Kidney (tissue), 14 donors: ENCODE results near the gene MYO19. TPM values are rescaled to one million over a fixed set of nuclear protein-coding genes. Genes with fewer than 3 reads are reported as not detected.
A peak's percentile ranks its signal among the peaks of the same experiment; 100 is the strongest.

Source experiments
- DNase-seq, 5 donors: peaks; one replicate each; pipeline ENCODE4 v3.0.0-alpha.2; 2013 to 2020
- FAIRE-seq: peaks from 2 replicates; lab custom pipeline; 2012; peaks lifted over from hg19 to GRCh38; lab: Jason Lieb, UNC
- H3K27ac ChIP-seq, 2 donors: one replicate each; pipeline ENCODE4 v1.7.0; 2013; ENCODE audit warnings: low read depth in 2 of 2, low read length in 2 of 2, inconsistent platforms in 1 of 2
- H3K27me3 ChIP-seq: one replicate; pipeline ENCODE4 v1.7.1; 2013; ENCODE audit warnings: low read length, inconsistent platforms; ENCODE audit not compliant: control insufficient read depth, insufficient read depth
- H3K36me3 ChIP-seq, 3 donors: one replicate each; pipeline versions ENCODE4 v1.7.0 to v1.7.1; 2013; ENCODE audit warnings: low read length in 3 of 3, control low read depth in 1 of 3, inconsistent platforms in 1 of 3; ENCODE audit not compliant: insufficient read depth in 3 of 3, control insufficient read depth in 2 of 3
- H3K4me1 ChIP-seq, 3 donors: one replicate each; pipeline versions ENCODE4 v1.7.0 to v1.7.1; 2013; ENCODE audit warnings: low read length in 3 of 3, inconsistent platforms in 1 of 3, low read depth in 1 of 3; ENCODE audit not compliant: control insufficient read depth in 2 of 3, insufficient read depth in 2 of 3
- H3K4me3 ChIP-seq, 3 donors: one replicate each; pipeline versions ENCODE4 v1.7.0 to v1.8.1; 2013; ENCODE audit warnings: low read length in 3 of 3, control low read depth in 1 of 3, inconsistent platforms in 1 of 3
- H3K9ac ChIP-seq, 3 donors: one replicate each; pipeline versions ENCODE4 v1.7.0 to v1.7.1; 2013; ENCODE audit warnings: low read length in 3 of 3, control low read depth in 1 of 3, inconsistent platforms in 1 of 3
- H3K9me3 ChIP-seq, 3 donors: one replicate each; pipeline versions ENCODE4 v1.7.0 to v1.7.1; 2013; ENCODE audit warnings: low read length in 3 of 3, control low read depth in 1 of 3, inconsistent platforms in 1 of 3; ENCODE audit not compliant: control insufficient read depth in 2 of 3, insufficient read depth in 1 of 3
- intact Hi-C: fragments of 100-400 bp; cut with DNase I; formaldehyde crosslinking; loops from one replicate; pipeline ENCODE4 v1.11.1; 2022
- polyA plus RNA-seq: library from polyadenylated mRNA; stranded (reverse); fragments of 350-450 nt; fragmentation: Illumina TruSeq; extraction: RNeasy Lipid Tissue Mini Kit (QIAGEN cat#74804); gene quantifications from one replicate; pipeline ENCODE4 v1.2.3, GENCODE V29; 2014; ENCODE audit warnings: low read depth, low replicate concordance; ENCODE audit not compliant: insufficient read depth
- total RNA-seq: library from RNA; stranded (reverse); fragmentation: NEBNext Ultra II Directional; extraction: Animal tissue kit (Norgen Biotek cat#: 25700); gene quantifications from one replicate; pipeline ENCODE4 v1.2.1, GENCODE V29; 2021
- TF ChIP-seq, protein P1 (sequence below): IDR thresholded peaks from 3 replicates; pipeline ENCODE4 v1.5.1; 2012; ENCODE audit warnings: mild to moderate bottlenecking, moderate library complexity, borderline replicate concordance; ENCODE audit not compliant: insufficient read depth; ENCODE audit errors: extremely low read depth
- donor health status: control.
- donor health status: control.
- donor health status: control.
- donor health status: control.
- donor health status: control.
- donor health status: DM: yes; HTN: yes; CAD: no.
- donor health status: Normal renal cell carcinoma (clear cell type).

MYO19 gene
- total and polyA plus RNA-seq, 2 donors from 2014 or later = 28.9 to 74.7 TPM

DNA sequence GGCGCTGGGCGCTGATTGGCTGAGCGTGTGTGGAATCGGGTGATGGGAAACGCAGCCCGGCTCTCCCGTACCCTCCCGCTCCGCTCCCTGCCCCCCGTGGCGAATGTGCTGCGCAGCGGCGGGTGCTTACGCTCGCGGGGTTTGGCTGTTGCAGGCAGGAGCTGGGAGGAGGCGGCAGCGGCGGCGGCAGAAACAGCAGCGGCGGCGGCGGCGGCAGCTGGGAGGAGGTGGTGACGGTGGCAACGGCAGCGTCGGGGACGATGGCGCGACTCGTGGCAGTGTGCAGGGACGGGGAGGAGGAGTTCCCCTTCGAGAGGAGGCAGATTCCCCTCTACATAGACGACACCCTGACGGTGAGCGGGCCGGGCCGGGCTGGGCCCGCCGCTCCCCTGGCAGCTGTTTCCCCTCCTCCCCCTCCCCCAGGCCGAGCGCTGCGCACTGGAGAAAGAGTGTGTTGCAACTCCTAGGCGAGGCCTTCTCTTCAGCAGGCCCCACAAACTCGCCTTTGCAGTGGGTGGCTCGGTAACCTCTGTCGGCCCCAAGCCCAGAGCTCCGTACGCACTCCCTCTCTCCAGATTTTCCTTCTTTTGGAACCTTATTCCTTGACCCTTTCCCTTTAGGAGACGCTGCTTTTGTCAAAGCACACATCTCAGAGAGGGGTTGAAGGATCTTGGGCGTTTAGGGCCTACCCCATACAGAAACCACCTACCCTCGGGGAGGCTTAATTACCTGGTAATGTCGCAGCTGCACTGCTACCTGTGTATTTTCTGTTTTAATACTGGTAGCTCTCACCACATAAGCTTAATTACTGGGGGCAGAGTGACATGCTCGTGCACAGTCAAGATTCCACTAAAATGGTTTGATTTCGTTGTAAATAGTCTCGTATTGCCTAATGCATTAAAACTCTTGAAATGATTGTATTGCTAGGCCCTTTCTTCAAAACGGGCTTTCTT lies 11.1 kb upstream of the MYO19 start:
- Histone ChIP-seq H3K27me3 (no peaks in the 10 kb centered on the region), H3K4me3 (peak overlapping the region; percentile 83 to 85 (median 84)), H3K36me3 (peaks cover 0 to 4% (median 0%) of the 10 kb centered on the region in 3 donors), H3K9me3 (no peaks in the 10 kb centered on the region), H3K27ac (peak overlapping the region; percentile 80 to 86), H3K4me1 (peaks cover 7 to 19% (median 14%) of the 10 kb centered on the region in 3 donors), H3K9ac (peak overlapping the region; percentile 50 to 77 (median 66))
- TF ChIP-seq, protein P1, sequence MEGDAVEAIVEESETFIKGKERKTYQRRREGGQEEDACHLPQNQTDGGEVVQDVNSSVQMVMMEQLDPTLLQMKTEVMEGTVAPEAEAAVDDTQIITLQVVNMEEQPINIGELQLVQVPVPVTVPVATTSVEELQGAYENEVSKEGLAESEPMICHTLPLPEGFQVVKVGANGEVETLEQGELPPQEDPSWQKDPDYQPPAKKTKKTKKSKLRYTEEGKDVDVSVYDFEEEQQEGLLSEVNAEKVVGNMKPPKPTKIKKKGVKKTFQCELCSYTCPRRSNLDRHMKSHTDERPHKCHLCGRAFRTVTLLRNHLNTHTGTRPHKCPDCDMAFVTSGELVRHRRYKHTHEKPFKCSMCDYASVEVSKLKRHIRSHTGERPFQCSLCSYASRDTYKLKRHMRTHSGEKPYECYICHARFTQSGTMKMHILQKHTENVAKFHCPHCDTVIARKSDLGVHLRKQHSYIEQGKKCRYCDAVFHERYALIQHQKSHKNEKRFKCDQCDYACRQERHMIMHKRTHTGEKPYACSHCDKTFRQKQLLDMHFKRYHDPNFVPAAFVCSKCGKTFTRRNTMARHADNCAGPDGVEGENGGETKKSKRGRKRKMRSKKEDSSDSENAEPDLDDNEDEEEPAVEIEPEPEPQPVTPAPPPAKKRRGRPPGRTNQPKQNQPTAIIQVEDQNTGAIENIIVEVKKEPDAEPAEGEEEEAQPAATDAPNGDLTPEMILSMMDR = no peak
- FAIRE-seq = no peak
- intact Hi-C loops = no loop called here
- peak; percentile 99 for DNase-seq

- TF ChIP-seq, protein P1 = no peak
- Histone ChIP-seq H3K4me3 (peak overlapping the region; percentile 72 to 95 (median 90)), H3K27me3 (no peaks in the 10 kb centered on the region), H3K9me3 (no peaks in the 10 kb centered on the region), H3K4me1 (peaks cover 7 to 19% (median 14%) of the 10 kb centered on the region in 3 donors), H3K27ac (peak overlapping the region; percentile 99 to 100), H3K36me3 (peaks cover 0 to 4% (median 0%) of the 10 kb centered on the region in 3 donors), H3K9ac (peak overlapping the region; percentile 82 to 95 (median 92))
- FAIRE-seq = no peak
- DNase-seq = no peak
- intact Hi-C loops = no loop called here
These were observed 10.4 kb upstream of the MYO19 start for GRCh38 chr17:36545077-36545464.

- intact Hi-C loops = no loop called here
- TF ChIP-seq, protein P1 = no peak
These were observed 9.8 kb upstream of the MYO19 start, which contains the start of gene GGNBP2 for GRCh38 chr17:36544307-36545076. Gene GGNBP2, plus strand, starts transcription at chr17:36544919. Its CDS starts 806 bp downstream, at chr17:36545725.

More at GRCh38 chr17:36544307-36545076, 9.8 kb upstream of the MYO19 start, which contains the start of gene GGNBP2:
- no peak for FAIRE-seq
- peak; percentile 94 to 98 (median 97) for DNase-seq
- Histone ChIP-seq H3K36me3 (peaks cover 0 to 4% (median 0%) of the 10 kb centered on the region in 3 donors), H3K4me3 (peak within 1 kb of the TSS; percentile 83 to 95 (median 90)), H3K9me3 (no peaks in the 10 kb centered on the region), H3K9ac (peak within 1 kb of the TSS; percentile 89 to 96 (median 92)), H3K27ac (peak within 1 kb of the TSS; percentile 99 to 100), H3K27me3 (no peaks in the 10 kb centered on the region), H3K4me1 (peaks cover 7 to 19% (median 14%) of the 10 kb centered on the region in 3 donors)
